ENCODE data around the gene KIAA1958.

Gene KIAA1958

DNA sequence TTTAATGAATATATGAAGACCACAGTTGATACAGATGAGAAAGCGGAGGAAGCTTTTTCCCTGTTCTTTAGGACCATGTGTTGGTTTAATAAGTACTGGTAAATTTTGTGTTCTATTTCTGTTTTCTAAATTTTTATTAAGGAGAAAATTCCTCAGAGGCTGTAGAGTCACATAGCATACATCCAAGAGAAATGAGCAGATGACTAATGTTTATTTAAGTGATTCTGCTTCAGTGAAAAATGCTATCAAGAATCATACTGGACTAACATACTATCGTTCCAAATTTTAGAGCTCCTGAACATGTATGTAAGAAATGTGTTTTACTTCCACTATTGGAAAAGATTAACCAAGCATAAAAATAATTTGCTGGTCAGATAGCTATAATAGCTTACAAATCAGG, 115.0 kb downstream of the KIAA1958 start:
- TF ChIP-seq, protein P1, sequence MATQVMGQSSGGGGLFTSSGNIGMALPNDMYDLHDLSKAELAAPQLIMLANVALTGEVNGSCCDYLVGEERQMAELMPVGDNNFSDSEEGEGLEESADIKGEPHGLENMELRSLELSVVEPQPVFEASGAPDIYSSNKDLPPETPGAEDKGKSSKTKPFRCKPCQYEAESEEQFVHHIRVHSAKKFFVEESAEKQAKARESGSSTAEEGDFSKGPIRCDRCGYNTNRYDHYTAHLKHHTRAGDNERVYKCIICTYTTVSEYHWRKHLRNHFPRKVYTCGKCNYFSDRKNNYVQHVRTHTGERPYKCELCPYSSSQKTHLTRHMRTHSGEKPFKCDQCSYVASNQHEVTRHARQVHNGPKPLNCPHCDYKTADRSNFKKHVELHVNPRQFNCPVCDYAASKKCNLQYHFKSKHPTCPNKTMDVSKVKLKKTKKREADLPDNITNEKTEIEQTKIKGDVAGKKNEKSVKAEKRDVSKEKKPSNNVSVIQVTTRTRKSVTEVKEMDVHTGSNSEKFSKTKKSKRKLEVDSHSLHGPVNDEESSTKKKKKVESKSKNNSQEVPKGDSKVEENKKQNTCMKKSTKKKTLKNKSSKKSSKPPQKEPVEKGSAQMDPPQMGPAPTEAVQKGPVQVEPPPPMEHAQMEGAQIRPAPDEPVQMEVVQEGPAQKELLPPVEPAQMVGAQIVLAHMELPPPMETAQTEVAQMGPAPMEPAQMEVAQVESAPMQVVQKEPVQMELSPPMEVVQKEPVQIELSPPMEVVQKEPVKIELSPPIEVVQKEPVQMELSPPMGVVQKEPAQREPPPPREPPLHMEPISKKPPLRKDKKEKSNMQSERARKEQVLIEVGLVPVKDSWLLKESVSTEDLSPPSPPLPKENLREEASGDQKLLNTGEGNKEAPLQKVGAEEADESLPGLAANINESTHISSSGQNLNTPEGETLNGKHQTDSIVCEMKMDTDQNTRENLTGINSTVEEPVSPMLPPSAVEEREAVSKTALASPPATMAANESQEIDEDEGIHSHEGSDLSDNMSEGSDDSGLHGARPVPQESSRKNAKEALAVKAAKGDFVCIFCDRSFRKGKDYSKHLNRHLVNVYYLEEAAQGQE (IDR thresholded peaks at IDR 0.05; ENCODE audit: low read depth) = no peak
- TF ChIP-seq EGR1 (IDR thresholded peaks at IDR 0.05) (no peak), EP300 (IDR thresholded peaks at IDR 0.05; ENCODE audit: borderline replicate concordance) (no peak), USF1 (IDR thresholded peaks at IDR 0.05) (no peak), RAD21 (IDR thresholded peaks at IDR 0.05; ENCODE audit: low read depth) (no peak), TCF12 (IDR thresholded peaks at IDR 0.05; ENCODE audit: low read depth) (no peak), ZBTB7A (IDR thresholded peaks at IDR 0.05; ENCODE audit: low read depth) (no peak), YY1 (IDR thresholded peaks at IDR 0.05; ENCODE audit: low read depth) (no peak), NFIC (IDR thresholded peaks at IDR 0.05) (no peak), CEBPB (IDR thresholded peaks at IDR 0.05) (no peak), FOXM1 (IDR thresholded peaks at IDR 0.05; ENCODE audit: borderline replicate concordance, low read depth) (no peak), TAF1 (IDR thresholded peaks at IDR 0.05; ENCODE audit: low read depth) (no peak), TEAD4 (IDR thresholded peaks at IDR 0.05) (no peak), CREB1 (IDR thresholded peaks at IDR 0.05; ENCODE audit: low read depth) (no peak)
- TF ChIP-seq, protein P2, sequence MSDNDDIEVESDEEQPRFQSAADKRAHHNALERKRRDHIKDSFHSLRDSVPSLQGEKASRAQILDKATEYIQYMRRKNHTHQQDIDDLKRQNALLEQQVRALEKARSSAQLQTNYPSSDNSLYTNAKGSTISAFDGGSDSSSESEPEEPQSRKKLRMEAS (IDR thresholded peaks at IDR 0.05) = no peak

GRCh38 chr9:112604790-112605189, 118.2 kb downstream of the KIAA1958 start:
- TF ChIP-seq, protein P2 (IDR thresholded peaks at IDR 0.05) = no peak
- TF ChIP-seq TCF12 (IDR thresholded peaks at IDR 0.05; ENCODE audit: low read depth) = no peak
- TF ChIP-seq CREB1 (IDR thresholded peaks at IDR 0.05; ENCODE audit: low read depth) = no peak
- TF ChIP-seq FOXM1 (IDR thresholded peaks at IDR 0.05; ENCODE audit: borderline replicate concordance, low read depth) = no peak
- TF ChIP-seq ZBTB7A (IDR thresholded peaks at IDR 0.05; ENCODE audit: low read depth) = no peak
- no peak for TF ChIP-seq EP300 (IDR thresholded peaks at IDR 0.05; ENCODE audit: borderline replicate concordance)
- TF ChIP-seq NFIC (IDR thresholded peaks at IDR 0.05) = no peak
- TF ChIP-seq, protein P1 (IDR thresholded peaks at IDR 0.05; ENCODE audit: low read depth) = no peak
- TF ChIP-seq RAD21 (IDR thresholded peaks at IDR 0.05; ENCODE audit: low read depth) = no peak
- no peak for TF ChIP-seq TEAD4 (IDR thresholded peaks at IDR 0.05)
- no peak for TF ChIP-seq USF1 (IDR thresholded peaks at IDR 0.05)
- TF ChIP-seq EGR1 (IDR thresholded peaks at IDR 0.05) = no peak
- TF ChIP-seq CEBPB (IDR thresholded peaks at IDR 0.05) = no peak
- no peak for TF ChIP-seq TAF1 (IDR thresholded peaks at IDR 0.05; ENCODE audit: low read depth)
- no peak for TF ChIP-seq YY1 (IDR thresholded peaks at IDR 0.05; ENCODE audit: low read depth)

DNA sequence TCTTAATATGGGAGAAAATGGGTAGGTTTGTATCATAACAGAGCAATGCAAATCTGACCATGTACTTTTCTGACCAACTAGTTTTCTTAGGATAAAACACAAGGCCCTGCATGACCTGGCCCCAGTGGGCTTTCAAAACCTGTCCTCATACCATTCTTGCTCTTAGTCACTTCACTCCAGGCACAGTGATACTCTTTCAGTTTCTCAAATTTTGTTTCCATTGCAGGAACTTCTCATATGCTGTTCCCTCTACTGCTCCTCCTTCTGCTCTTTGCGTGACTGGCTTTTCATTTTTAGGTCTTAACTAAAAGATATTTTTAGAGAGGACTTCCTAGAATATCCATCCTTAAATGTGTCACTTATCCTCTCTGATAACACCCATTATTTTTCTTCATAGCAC, 118.9 kb downstream of the KIAA1958 start:
- TF ChIP-seq TCF12 (IDR thresholded peaks at IDR 0.05; ENCODE audit: low read depth) = no peak
- TF ChIP-seq, protein P2 (IDR thresholded peaks at IDR 0.05) = no peak
- TF ChIP-seq TEAD4 (IDR thresholded peaks at IDR 0.05) = no peak
- TF ChIP-seq, protein P1 (IDR thresholded peaks at IDR 0.05; ENCODE audit: low read depth) = no peak
- TF ChIP-seq RAD21 (IDR thresholded peaks at IDR 0.05; ENCODE audit: low read depth) = no peak
- no peak for TF ChIP-seq ZBTB7A (IDR thresholded peaks at IDR 0.05; ENCODE audit: low read depth)
- no peak for TF ChIP-seq NFIC (IDR thresholded peaks at IDR 0.05)

GRCh38 chr9:112605963-112606699, 119.5 kb downstream of the KIAA1958 start:
- TF ChIP-seq, protein P2 (IDR thresholded peaks at IDR 0.05) = no peak
- TF ChIP-seq FOXM1 (IDR thresholded peaks at IDR 0.05; ENCODE audit: borderline replicate concordance, low read depth) (no peak), EGR1 (IDR thresholded peaks at IDR 0.05) (no peak), TEAD4 (IDR thresholded peaks at IDR 0.05) (no peak), USF1 (IDR thresholded peaks at IDR 0.05) (no peak), YY1 (IDR thresholded peaks at IDR 0.05; ENCODE audit: low read depth) (no peak), CREB1 (IDR thresholded peaks at IDR 0.05; ENCODE audit: low read depth) (no peak), NFIC (IDR thresholded peaks at IDR 0.05) (no peak), RAD21 (IDR thresholded peaks at IDR 0.05; ENCODE audit: low read depth) (no peak)
- TF ChIP-seq, protein P1 (IDR thresholded peaks at IDR 0.05; ENCODE audit: low read depth) = no peak

Data from Ishikawa (cell line).